Glutamatergic neuron (in vitro differentiated cells): ENCODE results near the gene TRIM47. TPM values are rescaled to one million over a fixed set of nuclear protein-coding genes. Genes with fewer than 3 reads are reported as not detected.

Experiments
- DNase-seq: peaks from one replicate; pipeline ENCODE4 v3.0.0; 2022
- H3K27ac Mint-ChIP-seq: one replicate; pipeline ENCODE4 v1.8.0; 2020; ENCODE audit warnings: mild to moderate bottlenecking, mixed read lengths, inconsistent platforms; ENCODE audit not compliant: unreplicated experiment
- H3K27me3 Mint-ChIP-seq: one replicate; pipeline ENCODE4 v1.8.0; 2020; ENCODE audit warnings: mild to moderate bottlenecking, moderate library complexity, mixed read lengths, inconsistent platforms; ENCODE audit not compliant: unreplicated experiment
- H3K36me3 Mint-ChIP-seq: one replicate; pipeline ENCODE4 v1.8.0; 2020; ENCODE audit warnings: mild to moderate bottlenecking, mixed read lengths, inconsistent platforms; ENCODE audit not compliant: unreplicated experiment
- H3K4me1 Mint-ChIP-seq: one replicate; pipeline ENCODE4 v1.8.0; 2020; ENCODE audit warnings: mild to moderate bottlenecking, low read depth, mixed read lengths, inconsistent platforms; ENCODE audit not compliant: unreplicated experiment
- H3K4me3 Mint-ChIP-seq: one replicate; pipeline ENCODE4 v1.8.0; 2020; ENCODE audit warnings: mild to moderate bottlenecking, mixed read lengths, inconsistent platforms; ENCODE audit not compliant: unreplicated experiment
- H3K9me3 Mint-ChIP-seq: one replicate; pipeline ENCODE4 v1.8.0; 2020; ENCODE audit warnings: mild to moderate bottlenecking, moderate library complexity, mixed read lengths, inconsistent platforms; ENCODE audit not compliant: unreplicated experiment
- CTCF ChIP-seq: fragments of 200-600 bp; sonication (generic); IDR thresholded peaks from one replicate; pipeline ENCODE4 v1.5.0; 2021; ENCODE audit not compliant: partially characterized antibody, unreplicated experiment
- total RNA-seq: library from RNA; stranded (reverse); fragmentation: NEBNext Ultra II Directional; extraction: Animal tissue kit (Norgen Biotek cat#: 25700); gene quantifications from one replicate; pipeline ENCODE4 v1.2.1, GENCODE V29; 2021; ENCODE audit not compliant: unreplicated experiment

The TRIM47 gene
- total RNA-seq, 1 donor from 2014 or later: 2.1 TPM

- no peak for DNase-seq
- peaks cover 12% of the 10 kb centered on the region for H3K9me3 Mint-ChIP-seq
- no peaks in the 10 kb centered on the region for H3K36me3 Mint-ChIP-seq
- H3K27me3 Mint-ChIP-seq: peaks cover 13% of the 10 kb centered on the region
- TF ChIP-seq CTCF: no peak
- peaks cover 11% of the 10 kb centered on the region for H3K4me1 Mint-ChIP-seq
- H3K4me3 Mint-ChIP-seq: no peak overlapping the region
- H3K27ac Mint-ChIP-seq: no peak overlapping the region
Observed at GRCh38 chr17:75920045-75920560, 41.7 kb upstream of the TRIM47 start.

- Mint-ChIP-seq H3K9me3 (peaks cover 12% of the 10 kb centered on the region), H3K4me3 (peak overlapping the region; percentile 57), H3K27ac (peak overlapping the region; percentile 22), H3K27me3 (peaks cover 13% of the 10 kb centered on the region), H3K4me1 (peaks cover 11% of the 10 kb centered on the region), H3K36me3 (no peaks in the 10 kb centered on the region)
- no peak for TF ChIP-seq CTCF
- DNase-seq: no peak
Observed at GRCh38 chr17:75919611-75920010, 41.2 kb upstream of the TRIM47 start.

- no peak overlapping the region for H3K27ac Mint-ChIP-seq
- peaks cover 12% of the 10 kb centered on the region for H3K9me3 Mint-ChIP-seq
- no peaks in the 10 kb centered on the region for H3K36me3 Mint-ChIP-seq
- no peak for TF ChIP-seq CTCF
- H3K4me3 Mint-ChIP-seq: no peak overlapping the region
- DNase-seq: no peak
- peaks cover 14% of the 10 kb centered on the region for H3K4me1 Mint-ChIP-seq
- H3K27me3 Mint-ChIP-seq: peaks cover 13% of the 10 kb centered on the region
Observed at GRCh38 chr17:75917917-75918445, 39.6 kb upstream of the TRIM47 start.

GRCh38 chr17:75917141-75917916, 38.9 kb upstream of the TRIM47 start:
- peak overlapping the region; percentile 59 for H3K27ac Mint-ChIP-seq
- peak overlapping the region; percentile 7 for H3K4me3 Mint-ChIP-seq
- no peak for TF ChIP-seq CTCF

GRCh38 chr17:75915268-75915667, 36.9 kb upstream of the TRIM47 start:
- no peak for TF ChIP-seq CTCF
- H3K9me3 Mint-ChIP-seq: peaks cover 9% of the 10 kb centered on the region

More at GRCh38 chr17:75917141-75917916, 38.9 kb upstream of the TRIM47 start:
- H3K36me3 Mint-ChIP-seq: no peaks in the 10 kb centered on the region
- H3K9me3 Mint-ChIP-seq: peaks cover 12% of the 10 kb centered on the region
- peaks cover 10% of the 10 kb centered on the region for H3K27me3 Mint-ChIP-seq
- DNase-seq: no peak
- H3K4me1 Mint-ChIP-seq: peaks cover 11% of the 10 kb centered on the region

More at GRCh38 chr17:75915268-75915667, 36.9 kb upstream of the TRIM47 start:
- Mint-ChIP-seq H3K27ac (no peak overlapping the region), H3K36me3 (no peaks in the 10 kb centered on the region), H3K4me3 (no peak overlapping the region), H3K4me1 (peaks cover 9% of the 10 kb centered on the region), H3K27me3 (peaks cover 5% of the 10 kb centered on the region)
- DNase-seq: no peak
